ENCODE data around the gene VAV3.
"Not testable (repeated sequence)": the region's sequence is repeated elsewhere in the genome, so short reads cannot be mapped to it uniquely, and the experiment has no call there.

The VAV3 gene

GRCh38 chr1:107894605-107895004, 70.4 kb downstream of the VAV3 start:
- no peak for DNase-seq (ENCODE audit: low read depth)

GRCh38 chr1:107893350-107893749, 71.6 kb downstream of the VAV3 start:
- DNase-seq (ENCODE audit: low read depth): not testable (repeated sequence)

- DNase-seq (ENCODE audit: low read depth): no peak
Observed at GRCh38 chr1:107889524-107889923, 75.5 kb downstream of the VAV3 start.

GRCh38 chr1:107883562-107883961, 81.4 kb downstream of the VAV3 start:
- DNase-seq (ENCODE audit: low read depth): no peak

- DNase-seq (ENCODE audit: low read depth): no peak
Observed at GRCh38 chr1:107879927-107880326, 85.1 kb downstream of the VAV3 start.

- no peak for DNase-seq (ENCODE audit: low read depth)
Observed at GRCh38 chr1:107879346-107879745, 85.6 kb downstream of the VAV3 start.

GRCh38 chr1:107877745-107878144, 87.2 kb downstream of the VAV3 start:
- DNase-seq (ENCODE audit: low read depth): no peak

GRCh38 chr1:107877092-107877491, 87.9 kb downstream of the VAV3 start:
- no peak for DNase-seq (ENCODE audit: low read depth)

- no peak for DNase-seq (ENCODE audit: low read depth)
Observed at GRCh38 chr1:107875689-107876088, 89.3 kb downstream of the VAV3 start.

GRCh38 chr1:107874221-107874620, 90.8 kb downstream of the VAV3 start:
- DNase-seq (ENCODE audit: low read depth): no peak

GRCh38 chr1:107871687-107872395, 93.1 kb downstream of the VAV3 start:
- no peak for DNase-seq (ENCODE audit: low read depth)

GRCh38 chr1:107871259-107871658, 93.7 kb downstream of the VAV3 start:
- no peak for DNase-seq (ENCODE audit: low read depth)

GRCh38 chr1:107870696-107871095, 94.3 kb downstream of the VAV3 start:
- no peak for DNase-seq (ENCODE audit: low read depth)

- DNase-seq (ENCODE audit: low read depth): no peak
Observed at GRCh38 chr1:107867897-107868296, 97.1 kb downstream of the VAV3 start.

GRCh38 chr1:107867422-107867821, 97.6 kb downstream of the VAV3 start:
- no peak for DNase-seq (ENCODE audit: low read depth)

GRCh38 chr1:107866870-107867269, 98.1 kb downstream of the VAV3 start:
- DNase-seq (ENCODE audit: low read depth): no peak

GRCh38 chr1:107865627-107866026, 99.4 kb downstream of the VAV3 start:
- no peak for DNase-seq (ENCODE audit: low read depth)

- DNase-seq (ENCODE audit: low read depth): no peak
Observed at GRCh38 chr1:107863342-107863741, 101.6 kb downstream of the VAV3 start.

- no peak for DNase-seq (ENCODE audit: low read depth)
Observed at GRCh38 chr1:107862064-107862463, 102.9 kb downstream of the VAV3 start.

- no peak for DNase-seq (ENCODE audit: low read depth)
Observed at GRCh38 chr1:107858323-107858722, 106.7 kb downstream of the VAV3 start.

GRCh38 chr1:107851418-107851817, 113.6 kb downstream of the VAV3 start:
- DNase-seq (ENCODE audit: low read depth): no peak

GRCh38 chr1:107844541-107845194, 120.3 kb downstream of the VAV3 start:
- DNase-seq (ENCODE audit: low read depth): not testable (repeated sequence)

GRCh38 chr1:107843989-107844388, 121.0 kb downstream of the VAV3 start:
- DNase-seq (ENCODE audit: low read depth): no peak

GRCh38 chr1:107842241-107842640, 122.7 kb downstream of the VAV3 start:
- DNase-seq (ENCODE audit: low read depth): no peak

Measured in activated T-cell treated with anti-CD3 and anti-CD28 coated beads for 48 hours (primary cell).